Limb (tissue), 2 donors: ENCODE data around the gene BRCC3.
"Not testable (repeated sequence)": the region's sequence is repeated elsewhere in the genome, so short reads cannot be mapped to it uniquely, and the experiment has no call there.

Experiments used
- DNase-seq, 2 donors: peaks; one replicate each; pipeline ENCODE4 v3.0.0-alpha.2; 2016; ENCODE audit errors: extremely low spot score in 2 of 2

Gene BRCC3

DNA sequence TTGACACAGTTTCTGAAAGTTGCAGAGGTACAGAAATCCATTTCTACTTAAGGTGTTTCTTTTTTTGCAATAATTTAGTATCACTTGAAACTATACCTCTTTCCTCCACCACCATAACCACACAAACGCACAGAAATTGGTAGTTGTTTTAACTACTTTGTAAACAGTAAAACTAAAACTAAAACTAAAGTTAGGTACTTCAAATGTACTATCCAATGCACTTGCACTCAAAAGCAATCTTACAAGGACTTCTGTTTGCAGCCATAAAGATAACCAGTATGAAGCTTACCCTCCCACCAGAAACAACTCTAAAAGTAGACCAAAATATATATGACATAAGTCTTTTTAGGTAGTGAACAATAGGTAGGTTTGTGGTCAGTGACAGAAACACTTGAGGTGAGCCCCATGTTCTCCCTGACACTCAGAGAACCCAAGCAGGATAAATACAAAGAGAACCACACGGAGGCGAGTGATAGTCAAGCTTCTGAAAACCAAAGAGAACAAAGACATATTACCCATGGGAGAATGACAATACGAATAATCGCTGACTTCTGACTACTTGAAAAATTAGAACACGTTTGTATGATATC, 72.7 kb downstream of the BRCC3 start:
- no peak for DNase-seq

- no peak for DNase-seq
Observed at GRCh38 chrX:155144926-155145325, 73.6 kb downstream of the BRCC3 start.

DNA sequence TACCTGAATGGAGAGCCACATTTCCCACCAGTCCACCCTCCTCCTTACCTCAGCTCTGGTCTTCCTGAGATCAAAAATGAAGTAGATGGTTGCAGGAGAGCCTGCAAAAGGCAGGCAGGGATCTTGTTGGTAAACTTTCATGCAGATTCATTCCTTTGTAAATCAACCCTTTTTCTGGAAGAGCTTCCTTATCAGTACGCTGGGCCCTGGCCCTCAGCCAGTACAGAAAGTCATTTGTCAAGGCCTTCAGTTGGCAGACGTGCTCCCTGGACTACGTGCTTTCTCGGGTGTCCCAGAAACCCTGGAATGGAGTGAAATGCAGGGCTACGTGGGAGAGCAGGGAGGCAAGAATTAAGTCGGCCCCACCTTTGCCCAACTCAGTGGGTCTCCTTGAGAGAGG, 76.3 kb downstream of the BRCC3 start:
- DNase-seq = not testable (repeated sequence)

DNA sequence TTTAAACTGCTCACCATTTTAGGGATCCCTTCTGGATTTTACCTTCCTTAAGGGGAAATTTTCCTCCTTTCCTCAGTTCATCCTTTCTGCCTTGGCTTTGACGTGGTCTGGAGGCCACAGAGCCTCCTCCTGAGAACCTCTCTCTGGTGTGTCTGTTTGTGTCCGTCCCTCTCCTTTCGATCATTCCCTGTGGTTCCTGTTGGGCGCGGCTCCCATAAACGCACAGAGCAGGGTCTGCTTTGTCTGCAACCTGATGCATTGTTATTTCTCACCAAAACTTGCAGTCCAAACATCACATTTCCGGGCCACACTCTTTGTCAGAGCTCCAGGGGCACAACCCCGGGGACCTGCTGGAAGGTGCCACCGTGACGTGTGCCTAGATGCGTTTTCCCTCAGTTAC, 76.9 kb downstream of the BRCC3 start:
- not testable (repeated sequence) for DNase-seq

GRCh38 chrX:155148724-155149537, 77.6 kb downstream of the BRCC3 start:
- no peak for DNase-seq

DNA sequence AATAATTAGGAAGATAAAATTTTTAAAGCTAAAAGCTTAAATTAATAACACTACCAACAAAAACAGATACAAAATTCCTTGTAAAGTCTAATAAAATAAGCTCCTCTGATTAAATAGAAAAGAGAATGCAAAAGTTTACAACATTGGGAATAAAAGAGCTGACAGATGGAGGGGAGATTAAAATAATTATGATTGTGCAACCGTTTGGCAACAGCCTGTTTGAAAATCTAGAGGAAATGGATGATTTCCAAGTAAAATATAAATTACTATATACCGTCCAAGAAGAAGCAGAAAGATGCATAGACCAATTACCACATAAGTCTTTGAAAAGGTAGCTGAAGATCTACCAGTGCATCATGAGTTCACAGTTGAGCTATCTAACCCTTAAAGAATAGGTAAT, 98.6 kb downstream of the BRCC3 start:
- DNase-seq = no peak
